ENCODE measurements around the gene SPNS2.
A peak's percentile ranks its signal among the peaks of the same experiment; 100 is the strongest.

SPNS2 gene

GRCh38 chr17:4498461-4499397 lies at the start of gene SPNS2:
TSS of gene SPNS2 (plus strand) at chr17:4498881. CDS start at chr17:4499048, 167 bp downstream.
- peak within 1 kb of the TSS; percentile 21 for H3K4me3 ChIP-seq (ENCODE audit: low read length)

GRCh38 chr17:4449736-4450135 lies 48.9 kb upstream of the SPNS2 start:
- H3K4me3 ChIP-seq (ENCODE audit: low read length): no peak overlapping the region
- TF ChIP-seq CTCF (IDR thresholded peaks at IDR 0.05; ENCODE audit: insufficient read depth, low read depth, low read length, missing control alignments): no peak
- no peak for DNase-seq (ENCODE audit: low read depth)

More at GRCh38 chr17:4498461-4499397, at the start of gene SPNS2:
- TF ChIP-seq CTCF (IDR thresholded peaks at IDR 0.05; ENCODE audit: insufficient read depth, low read depth, low read length, missing control alignments): no peak
- peak; percentile 69 for DNase-seq (ENCODE audit: low read depth)

- DNase-seq (ENCODE audit: low read depth): no peak
- TF ChIP-seq CTCF (IDR thresholded peaks at IDR 0.05; ENCODE audit: insufficient read depth, low read depth, low read length, missing control alignments): no peak
- H3K4me3 ChIP-seq (ENCODE audit: low read length): no peak overlapping the region
These were observed 47.9 kb upstream of the SPNS2 start for GRCh38 chr17:4450710-4451316.

GRCh38 chr17:4453812-4454591 lies 44.7 kb upstream of the SPNS2 start:
- DNase-seq (ENCODE audit: low read depth): no peak
- H3K4me3 ChIP-seq (ENCODE audit: low read length): no peak overlapping the region
- TF ChIP-seq CTCF (IDR thresholded peaks at IDR 0.05; ENCODE audit: insufficient read depth, low read depth, low read length, missing control alignments): no peak

GRCh38 chr17:4460661-4461060 lies 38.0 kb upstream of the SPNS2 start:
- TF ChIP-seq CTCF (IDR thresholded peaks at IDR 0.05; ENCODE audit: insufficient read depth, low read depth, low read length, missing control alignments): no peak
- no peak overlapping the region for H3K4me3 ChIP-seq (ENCODE audit: low read length)
- DNase-seq (ENCODE audit: low read depth): no peak

GRCh38 chr17:4463818-4464476 lies 34.7 kb upstream of the SPNS2 start:
- TF ChIP-seq CTCF (IDR thresholded peaks at IDR 0.05; ENCODE audit: insufficient read depth, low read depth, low read length, missing control alignments): no peak
- no peak for DNase-seq (ENCODE audit: low read depth)
- H3K4me3 ChIP-seq (ENCODE audit: low read length): no peak overlapping the region

Data from epithelial cell of esophagus (primary cell).